ENCODE results near the gene ACSM6.

DNA sequence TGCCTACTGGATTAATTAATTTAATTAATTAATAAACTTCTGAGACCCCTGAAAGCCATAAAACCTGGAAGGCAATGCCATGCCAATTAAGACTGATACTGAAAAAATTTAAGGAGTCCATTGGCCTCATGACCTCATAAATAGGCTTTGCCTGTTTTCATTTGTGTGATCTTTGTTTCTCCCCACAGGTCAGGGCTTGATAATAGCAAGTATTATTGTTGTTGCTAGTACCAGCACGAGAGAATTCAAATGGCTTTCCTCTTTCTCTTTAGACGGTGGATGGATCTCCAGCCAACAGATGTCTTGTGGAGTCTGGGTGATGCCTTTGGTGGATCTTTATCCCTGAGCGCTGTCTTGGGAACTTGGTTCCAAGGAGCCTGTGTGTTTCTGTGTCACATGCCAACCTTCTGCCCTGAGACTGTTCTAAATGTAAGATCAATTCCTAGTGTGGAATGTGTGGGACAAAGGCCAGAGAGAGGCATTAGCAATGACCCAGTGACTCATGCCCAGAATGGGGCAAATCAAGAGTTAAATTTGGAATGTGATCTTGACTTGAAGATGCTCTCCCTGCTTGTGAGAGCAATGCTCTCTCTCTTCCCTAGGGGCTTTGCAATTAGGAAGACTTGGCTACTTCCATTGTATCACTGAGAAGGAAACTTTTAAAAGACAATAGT, 17.7 kb downstream of the ACSM6 start:
- TF ChIP-seq SPI1 (IDR thresholded peaks at IDR 0.05; ENCODE audit: borderline replicate concordance, low read depth) (no peak), POLR2AphosphoS5 (IDR thresholded peaks at IDR 0.05; ENCODE audit: low read depth) (no peak), GABPA (IDR thresholded peaks at IDR 0.05; ENCODE audit: low read depth) (no peak)
- TF ChIP-seq, protein P1, sequence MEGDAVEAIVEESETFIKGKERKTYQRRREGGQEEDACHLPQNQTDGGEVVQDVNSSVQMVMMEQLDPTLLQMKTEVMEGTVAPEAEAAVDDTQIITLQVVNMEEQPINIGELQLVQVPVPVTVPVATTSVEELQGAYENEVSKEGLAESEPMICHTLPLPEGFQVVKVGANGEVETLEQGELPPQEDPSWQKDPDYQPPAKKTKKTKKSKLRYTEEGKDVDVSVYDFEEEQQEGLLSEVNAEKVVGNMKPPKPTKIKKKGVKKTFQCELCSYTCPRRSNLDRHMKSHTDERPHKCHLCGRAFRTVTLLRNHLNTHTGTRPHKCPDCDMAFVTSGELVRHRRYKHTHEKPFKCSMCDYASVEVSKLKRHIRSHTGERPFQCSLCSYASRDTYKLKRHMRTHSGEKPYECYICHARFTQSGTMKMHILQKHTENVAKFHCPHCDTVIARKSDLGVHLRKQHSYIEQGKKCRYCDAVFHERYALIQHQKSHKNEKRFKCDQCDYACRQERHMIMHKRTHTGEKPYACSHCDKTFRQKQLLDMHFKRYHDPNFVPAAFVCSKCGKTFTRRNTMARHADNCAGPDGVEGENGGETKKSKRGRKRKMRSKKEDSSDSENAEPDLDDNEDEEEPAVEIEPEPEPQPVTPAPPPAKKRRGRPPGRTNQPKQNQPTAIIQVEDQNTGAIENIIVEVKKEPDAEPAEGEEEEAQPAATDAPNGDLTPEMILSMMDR (IDR thresholded peaks at IDR 0.05; ENCODE audit: insufficient read depth, low read length), result no peak
- TF ChIP-seq, protein P2, sequence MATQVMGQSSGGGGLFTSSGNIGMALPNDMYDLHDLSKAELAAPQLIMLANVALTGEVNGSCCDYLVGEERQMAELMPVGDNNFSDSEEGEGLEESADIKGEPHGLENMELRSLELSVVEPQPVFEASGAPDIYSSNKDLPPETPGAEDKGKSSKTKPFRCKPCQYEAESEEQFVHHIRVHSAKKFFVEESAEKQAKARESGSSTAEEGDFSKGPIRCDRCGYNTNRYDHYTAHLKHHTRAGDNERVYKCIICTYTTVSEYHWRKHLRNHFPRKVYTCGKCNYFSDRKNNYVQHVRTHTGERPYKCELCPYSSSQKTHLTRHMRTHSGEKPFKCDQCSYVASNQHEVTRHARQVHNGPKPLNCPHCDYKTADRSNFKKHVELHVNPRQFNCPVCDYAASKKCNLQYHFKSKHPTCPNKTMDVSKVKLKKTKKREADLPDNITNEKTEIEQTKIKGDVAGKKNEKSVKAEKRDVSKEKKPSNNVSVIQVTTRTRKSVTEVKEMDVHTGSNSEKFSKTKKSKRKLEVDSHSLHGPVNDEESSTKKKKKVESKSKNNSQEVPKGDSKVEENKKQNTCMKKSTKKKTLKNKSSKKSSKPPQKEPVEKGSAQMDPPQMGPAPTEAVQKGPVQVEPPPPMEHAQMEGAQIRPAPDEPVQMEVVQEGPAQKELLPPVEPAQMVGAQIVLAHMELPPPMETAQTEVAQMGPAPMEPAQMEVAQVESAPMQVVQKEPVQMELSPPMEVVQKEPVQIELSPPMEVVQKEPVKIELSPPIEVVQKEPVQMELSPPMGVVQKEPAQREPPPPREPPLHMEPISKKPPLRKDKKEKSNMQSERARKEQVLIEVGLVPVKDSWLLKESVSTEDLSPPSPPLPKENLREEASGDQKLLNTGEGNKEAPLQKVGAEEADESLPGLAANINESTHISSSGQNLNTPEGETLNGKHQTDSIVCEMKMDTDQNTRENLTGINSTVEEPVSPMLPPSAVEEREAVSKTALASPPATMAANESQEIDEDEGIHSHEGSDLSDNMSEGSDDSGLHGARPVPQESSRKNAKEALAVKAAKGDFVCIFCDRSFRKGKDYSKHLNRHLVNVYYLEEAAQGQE (IDR thresholded peaks at IDR 0.05; ENCODE audit: insufficient replicate concordance, low read depth), result no peak

Measured in HL-60 (cell line).